ENCODE measurements around the gene IL2RA. TPM values are rescaled to one million over a fixed set of nuclear protein-coding genes. Genes with fewer than 3 reads are reported as not detected.
A peak's percentile ranks its signal among the peaks of the same experiment; 100 is the strongest.
"Not testable (repeated sequence)": the region's sequence is repeated elsewhere in the genome, so short reads cannot be mapped to it uniquely, and the experiment has no call there.

The IL2RA gene
- total and polyA plus RNA-seq, 4 experiments from 2014 or later: 15.1 to 29.9 (median 20.4) TPM

GRCh38 chr10:6068422-6068821 lies 6.3 kb upstream of the IL2RA start:
- Mint-ChIP-seq H3K4me1 (peaks cover 58 to 91% (median 70%) of the 10 kb centered on the region in 4 donors), H3K9me3 (no peaks in the 10 kb centered on the region), H3K36me3 (no peaks in the 10 kb centered on the region), H3K4me3 (peak overlapping the region; percentile 69 to 86 (median 82)), H3K27me3 (no peaks in the 10 kb centered on the region), H3K27ac (peak overlapping the region; percentile 36 to 89 (median 82))
- Histone ChIP-seq H3K4me1 (ENCODE audit: insufficient read depth, low read length) (peaks cover 81% of the 10 kb centered on the region), H3K36me3 (ENCODE audit: insufficient read depth, low read length) (no peaks in the 10 kb centered on the region), H3K27me3 (ENCODE audit: insufficient read depth, low read length) (no peaks in the 10 kb centered on the region), H3K4me3 (ENCODE audit: low read length in 2 of 2) (peak overlapping the region; percentile 12 to 27), H3K9me3 (ENCODE audit: control insufficient read depth in 1 of 2, low read length in 2 of 2) (no peaks in the 10 kb centered on the region), H3K27ac (ENCODE audit: low read depth, low read length) (no peak overlapping the region)
- peak; percentile 48 to 73 (median 60) for DNase-seq
- ChIA-PET POLR2A (ENCODE audit: partially characterized antibody) (interaction anchor here (0.6 to 4.2 kb wide), 12 partner anchors 11 to 56 kb away, joined by 3 to 54 read pairs (median 5); no protein-coding TSS in a partner anchor), CTCF (ENCODE audit: partially characterized antibody) (interaction anchor here (0.7 to 7.5 kb wide), 8 partner anchors 9 to 478 kb away, joined by 3 to 53 read pairs (median 6); no protein-coding TSS in a partner anchor)
- intact Hi-C loops (cut with micrococcal nuclease): loop anchor here (2.0 kb wide), 2 partner anchors 14 to 16 kb away; no protein-coding TSS in a partner anchor

GRCh38 chr10:6068006-6068405 lies 5.8 kb upstream of the IL2RA start:
- no peak overlapping the region for H3K4me3 ChIP-seq (ENCODE audit: low read length in 2 of 2)
- DNase-seq: no peak

GRCh38 chr10:6067457-6067856 lies 5.3 kb upstream of the IL2RA start:
- H3K4me1 ChIP-seq (ENCODE audit: insufficient read depth, low read length): peaks cover 84% of the 10 kb centered on the region
- Mint-ChIP-seq H3K9me3 (no peaks in the 10 kb centered on the region), H3K4me1 (peaks cover 52 to 88% (median 71%) of the 10 kb centered on the region in 4 donors), H3K4me3 (peak overlapping the region in 7 of 8 donors; percentile 1 to 85 (median 48)), H3K36me3 (no peaks in the 10 kb centered on the region), H3K27ac (peak overlapping the region in 5 of 7 donors; percentile 38 to 85 (median 54)), H3K27me3 (no peaks in the 10 kb centered on the region)
- H3K36me3 ChIP-seq (ENCODE audit: insufficient read depth, low read length): no peaks in the 10 kb centered on the region
- no peaks in the 10 kb centered on the region for H3K9me3 ChIP-seq (ENCODE audit: control insufficient read depth in 1 of 2, low read length in 2 of 2)
- no peak for DNase-seq
- intact Hi-C loops (cut with micrococcal nuclease): no loop called here
- no peak overlapping the region for H3K4me3 ChIP-seq (ENCODE audit: low read length in 2 of 2)
- no peaks in the 10 kb centered on the region for H3K27me3 ChIP-seq (ENCODE audit: insufficient read depth, low read length)
- H3K27ac ChIP-seq (ENCODE audit: low read depth, low read length): no peak overlapping the region
- POLR2A ChIA-PET (ENCODE audit: partially characterized antibody): interaction anchor here (0.8 to 4.2 kb wide), 7 partner anchors 10 to 55 kb away, joined by 3 to 54 read pairs (median 8); no protein-coding TSS in a partner anchor
- CTCF ChIA-PET (ENCODE audit: partially characterized antibody): interaction anchor here (0.9 to 7.5 kb wide), 6 partner anchors 14 to 334 kb away, joined by 3 to 53 read pairs (median 8); no protein-coding TSS in a partner anchor

More at GRCh38 chr10:6068006-6068405, 5.8 kb upstream of the IL2RA start:
- no peaks in the 10 kb centered on the region for H3K36me3 Mint-ChIP-seq
- peak overlapping the region in 5 of 7 donors; percentile 36 to 84 (median 70) for H3K27ac Mint-ChIP-seq
- peak overlapping the region; percentile 40 to 86 (median 82) for H3K4me3 Mint-ChIP-seq
- H3K9me3 Mint-ChIP-seq: no peaks in the 10 kb centered on the region
- no peaks in the 10 kb centered on the region for H3K27me3 ChIP-seq (ENCODE audit: insufficient read depth, low read length)
- H3K36me3 ChIP-seq (ENCODE audit: insufficient read depth, low read length): no peaks in the 10 kb centered on the region
- H3K9me3 ChIP-seq (ENCODE audit: control insufficient read depth in 1 of 2, low read length in 2 of 2): no peaks in the 10 kb centered on the region
- ChIA-PET CTCF (ENCODE audit: partially characterized antibody) (interaction anchor here (0.7 to 7.5 kb wide), 9 partner anchors 10 to 478 kb away, joined by 3 to 53 read pairs (median 3); no protein-coding TSS in a partner anchor), POLR2A (ENCODE audit: partially characterized antibody) (interaction anchor here (0.6 to 4.2 kb wide), 12 partner anchors 10 to 55 kb away, joined by 3 to 54 read pairs (median 5); no protein-coding TSS in a partner anchor)
- no peaks in the 10 kb centered on the region for H3K27me3 Mint-ChIP-seq
- intact Hi-C loops (cut with micrococcal nuclease): loop anchor here (2.0 kb wide), 2 partner anchors 15 kb away; no protein-coding TSS in a partner anchor
- no peak overlapping the region for H3K27ac ChIP-seq (ENCODE audit: low read depth, low read length)
- H3K4me1 Mint-ChIP-seq: peaks cover 57 to 88% (median 69%) of the 10 kb centered on the region in 4 donors
- peaks cover 84% of the 10 kb centered on the region for H3K4me1 ChIP-seq (ENCODE audit: insufficient read depth, low read length)

- H3K4me1 ChIP-seq (ENCODE audit: insufficient read depth, low read length): peaks cover 83% of the 10 kb centered on the region
Measured at GRCh38 chr10:6065835-6066234, 3.7 kb upstream of the IL2RA start.

GRCh38 chr10:6065406-6065805 lies 3.2 kb upstream of the IL2RA start:
- H3K4me3 Mint-ChIP-seq: peak overlapping the region in 1 of 8 donors; percentile 7
- H3K27ac Mint-ChIP-seq: peak overlapping the region in 1 of 7 donors; percentile 31
- H3K36me3 ChIP-seq (ENCODE audit: insufficient read depth, low read length): no peaks in the 10 kb centered on the region
- peaks cover 0 to 4% of the 10 kb centered on the region in 2 donors for H3K36me3 Mint-ChIP-seq
- H3K4me1 Mint-ChIP-seq: peaks cover 46 to 88% (median 63%) of the 10 kb centered on the region in 4 donors
- no peaks in the 10 kb centered on the region for H3K9me3 Mint-ChIP-seq
- CTCF ChIA-PET (ENCODE audit: partially characterized antibody): interaction anchor here (1.1 to 7.5 kb wide), 3 partner anchors 10 to 51 kb away, joined by 4 to 53 read pairs (median 5); no protein-coding TSS in a partner anchor
- no peaks in the 10 kb centered on the region for H3K27me3 ChIP-seq (ENCODE audit: insufficient read depth, low read length)
- H3K27me3 Mint-ChIP-seq: no peaks in the 10 kb centered on the region
- POLR2A ChIA-PET (ENCODE audit: partially characterized antibody): interaction anchor here (1.5 to 1.9 kb wide), 2 partner anchors 12 to 21 kb away, joined by 6 to 8 read pairs; no protein-coding TSS in a partner anchor
- H3K27ac ChIP-seq (ENCODE audit: low read depth, low read length): no peak overlapping the region
- no peak overlapping the region for H3K4me3 ChIP-seq (ENCODE audit: low read length in 2 of 2)
- no peaks in the 10 kb centered on the region for H3K9me3 ChIP-seq (ENCODE audit: control insufficient read depth in 1 of 2, low read length in 2 of 2)
- intact Hi-C loops (cut with micrococcal nuclease): no loop called here
- DNase-seq: peak in 1 of 5 donors; percentile 28
- H3K4me1 ChIP-seq (ENCODE audit: insufficient read depth, low read length): peaks cover 82% of the 10 kb centered on the region

More at GRCh38 chr10:6065835-6066234, 3.7 kb upstream of the IL2RA start:
- Mint-ChIP-seq H3K36me3 (peaks cover 0 to 4% of the 10 kb centered on the region in 2 donors), H3K4me1 (peaks cover 47 to 88% (median 64%) of the 10 kb centered on the region in 4 donors), H3K9me3 (no peaks in the 10 kb centered on the region), H3K27ac (peak overlapping the region in 3 of 7 donors; percentile 0 to 38 (median 31)), H3K4me3 (peak overlapping the region in 3 of 8 donors; percentile 3 to 61 (median 21)), H3K27me3 (no peaks in the 10 kb centered on the region)
- Histone ChIP-seq H3K9me3 (ENCODE audit: control insufficient read depth in 1 of 2, low read length in 2 of 2) (no peaks in the 10 kb centered on the region), H3K36me3 (ENCODE audit: insufficient read depth, low read length) (no peaks in the 10 kb centered on the region), H3K27ac (ENCODE audit: low read depth, low read length) (no peak overlapping the region), H3K4me3 (ENCODE audit: low read length in 2 of 2) (no peak overlapping the region), H3K27me3 (ENCODE audit: insufficient read depth, low read length) (no peaks in the 10 kb centered on the region)
- POLR2A ChIA-PET (ENCODE audit: partially characterized antibody): interaction anchor here (1.5 to 1.9 kb wide), 2 partner anchors 13 to 21 kb away, joined by 6 to 8 read pairs; no protein-coding TSS in a partner anchor
- intact Hi-C loops (cut with micrococcal nuclease): no loop called here
- CTCF ChIA-PET (ENCODE audit: partially characterized antibody): interaction anchor here (0.9 to 7.5 kb wide), 6 partner anchors 7 to 51 kb away, joined by 3 to 53 read pairs (median 4); no protein-coding TSS in a partner anchor
- DNase-seq: no peak

GRCh38 chr10:6064726-6065125 lies 2.6 kb upstream of the IL2RA start:
- intact Hi-C loops (cut with micrococcal nuclease); H3K36me3 Mint-ChIP-seq; H3K9me3 Mint-ChIP-seq; H3K4me3 Mint-ChIP-seq; H3K27me3 ChIP-seq (ENCODE audit: insufficient read depth, low read length); H3K27me3 Mint-ChIP-seq; H3K27ac ChIP-seq (ENCODE audit: low read depth, low read length); H3K36me3 ChIP-seq (ENCODE audit: insufficient read depth, low read length); H3K4me3 ChIP-seq (ENCODE audit: low read length in 2 of 2); H3K9me3 ChIP-seq (ENCODE audit: control insufficient read depth in 1 of 2, low read length in 2 of 2); DNase-seq: not testable (repeated sequence)
- ChIA-PET POLR2A (ENCODE audit: partially characterized antibody) (interaction anchor here (1.5 to 1.6 kb wide), 2 partner anchors 13 to 21 kb away, joined by 5 to 6 read pairs; no protein-coding TSS in a partner anchor), CTCF (ENCODE audit: partially characterized antibody) (interaction anchor here (0.7 kb wide), 1 partner anchor 11 kb away, joined by 3 read pairs; no protein-coding TSS in a partner anchor)
- H3K27ac Mint-ChIP-seq: peak overlapping the region in 2 of 7 donors; percentile 8 to 31
- H3K4me1 Mint-ChIP-seq: peaks cover 46 to 88% (median 65%) of the 10 kb centered on the region in 4 donors
- peaks cover 82% of the 10 kb centered on the region for H3K4me1 ChIP-seq (ENCODE audit: insufficient read depth, low read length)

- peak overlapping the region in 3 of 8 donors; percentile 15 to 57 (median 25) for H3K4me3 Mint-ChIP-seq
Measured at GRCh38 chr10:6064119-6064518, 2.0 kb upstream of the IL2RA start.

More at GRCh38 chr10:6064119-6064518, 2.0 kb upstream of the IL2RA start:
- Histone ChIP-seq H3K27me3 (ENCODE audit: insufficient read depth, low read length) (no peaks in the 10 kb centered on the region), H3K27ac (ENCODE audit: low read depth, low read length) (no peak overlapping the region), H3K36me3 (ENCODE audit: insufficient read depth, low read length) (no peaks in the 10 kb centered on the region), H3K4me3 (ENCODE audit: low read length in 2 of 2) (no peak overlapping the region), H3K4me1 (ENCODE audit: insufficient read depth, low read length) (peaks cover 82% of the 10 kb centered on the region), H3K9me3 (ENCODE audit: control insufficient read depth in 1 of 2, low read length in 2 of 2) (no peaks in the 10 kb centered on the region)
- Mint-ChIP-seq H3K9me3 (no peaks in the 10 kb centered on the region), H3K36me3 (peaks cover 4 to 6% of the 10 kb centered on the region in 2 donors), H3K4me1 (peaks cover 47 to 88% (median 65%) of the 10 kb centered on the region in 4 donors), H3K27me3 (no peaks in the 10 kb centered on the region), H3K27ac (peak overlapping the region in 3 of 7 donors; percentile 13 to 64 (median 31))
- intact Hi-C loops (cut with micrococcal nuclease): no loop called here
- ChIA-PET CTCF (ENCODE audit: partially characterized antibody) (interaction anchor here (0.7 to 3.8 kb wide), 3 partner anchors 23 to 614 kb away, joined by 3 to 34 read pairs (median 14); no protein-coding TSS in a partner anchor), POLR2A (ENCODE audit: partially characterized antibody) (interaction anchor here (0.8 to 1.6 kb wide), 4 partner anchors 10 to 50 kb away, joined by 3 to 6 read pairs (median 4); no protein-coding TSS in a partner anchor)
- no peak for DNase-seq

Measured in CD4-positive, alpha-beta memory T cell (primary cell).